Neural progenitor cell (in vitro differentiated cells): Measurements from ENCODE around the gene NT5C3A.
"Not testable (repeated sequence)": the region's sequence is repeated elsewhere in the genome, so short reads cannot be mapped to it uniquely, and the experiment has no call there.

Experiments used
- EZH2 ChIP-seq: fragments of 200-600 bp; sonication (generic); IDR thresholded peaks from 2 replicates; pipeline ENCODE4 v1.6.1; 2017; ENCODE audit warnings: antibody characterized with exemption, mild to moderate bottlenecking, moderate library complexity
- EZH2phosphoT487 ChIP-seq: fragments of 200-600 bp; sonication (generic); IDR thresholded peaks from 2 replicates; pipeline ENCODE4 v1.6.1; 2017; ENCODE audit warnings: antibody characterized with exemption
- TF ChIP-seq, protein P1 (sequence below): fragments of 200-600 bp; sonication (generic); IDR thresholded peaks from 2 replicates; pipeline ENCODE4 v1.5.1; 2017; ENCODE audit warnings: antibody characterized with exemption, mild to moderate bottlenecking

DNA sequence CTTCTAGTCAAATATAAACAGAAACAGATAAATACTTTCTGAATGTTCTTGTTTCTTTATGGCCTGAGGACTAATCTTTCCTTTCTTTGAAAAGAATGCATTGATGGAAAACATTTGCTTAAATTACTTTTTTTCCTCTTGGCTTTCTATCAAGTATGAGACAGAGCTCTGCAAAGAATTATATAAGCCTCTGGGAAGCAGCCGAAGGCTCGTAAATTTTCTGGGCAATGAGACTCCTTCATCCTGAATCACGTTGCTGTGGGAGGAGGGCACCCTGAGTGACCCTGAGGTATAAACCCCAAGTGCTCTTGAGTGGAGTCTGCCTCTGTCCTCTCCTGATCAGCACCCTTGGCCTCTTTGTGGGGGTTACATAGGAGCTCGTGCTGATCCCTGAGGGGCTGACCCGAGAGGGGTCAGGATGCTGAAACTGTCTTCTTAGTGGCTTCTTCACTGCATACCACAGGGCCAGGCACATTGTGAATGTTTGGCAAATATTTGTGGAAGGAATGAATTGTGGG is 71.4 kb downstream of the NT5C3A start:
- TF ChIP-seq, protein P1, sequence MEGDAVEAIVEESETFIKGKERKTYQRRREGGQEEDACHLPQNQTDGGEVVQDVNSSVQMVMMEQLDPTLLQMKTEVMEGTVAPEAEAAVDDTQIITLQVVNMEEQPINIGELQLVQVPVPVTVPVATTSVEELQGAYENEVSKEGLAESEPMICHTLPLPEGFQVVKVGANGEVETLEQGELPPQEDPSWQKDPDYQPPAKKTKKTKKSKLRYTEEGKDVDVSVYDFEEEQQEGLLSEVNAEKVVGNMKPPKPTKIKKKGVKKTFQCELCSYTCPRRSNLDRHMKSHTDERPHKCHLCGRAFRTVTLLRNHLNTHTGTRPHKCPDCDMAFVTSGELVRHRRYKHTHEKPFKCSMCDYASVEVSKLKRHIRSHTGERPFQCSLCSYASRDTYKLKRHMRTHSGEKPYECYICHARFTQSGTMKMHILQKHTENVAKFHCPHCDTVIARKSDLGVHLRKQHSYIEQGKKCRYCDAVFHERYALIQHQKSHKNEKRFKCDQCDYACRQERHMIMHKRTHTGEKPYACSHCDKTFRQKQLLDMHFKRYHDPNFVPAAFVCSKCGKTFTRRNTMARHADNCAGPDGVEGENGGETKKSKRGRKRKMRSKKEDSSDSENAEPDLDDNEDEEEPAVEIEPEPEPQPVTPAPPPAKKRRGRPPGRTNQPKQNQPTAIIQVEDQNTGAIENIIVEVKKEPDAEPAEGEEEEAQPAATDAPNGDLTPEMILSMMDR, result not testable (repeated sequence)
- TF ChIP-seq EZH2phosphoT487, EZH2: not testable (repeated sequence)
